Measurements from ENCODE around the gene FAM107A. TPM values are rescaled to one million over a fixed set of nuclear protein-coding genes. Genes with fewer than 3 reads are reported as not detected.

The FAM107A gene
- polyA plus RNA-seq, 1 donor (not counting 4 experiments of a cell fraction or from before 2014, with no cell fraction given) = not detected

DNA sequence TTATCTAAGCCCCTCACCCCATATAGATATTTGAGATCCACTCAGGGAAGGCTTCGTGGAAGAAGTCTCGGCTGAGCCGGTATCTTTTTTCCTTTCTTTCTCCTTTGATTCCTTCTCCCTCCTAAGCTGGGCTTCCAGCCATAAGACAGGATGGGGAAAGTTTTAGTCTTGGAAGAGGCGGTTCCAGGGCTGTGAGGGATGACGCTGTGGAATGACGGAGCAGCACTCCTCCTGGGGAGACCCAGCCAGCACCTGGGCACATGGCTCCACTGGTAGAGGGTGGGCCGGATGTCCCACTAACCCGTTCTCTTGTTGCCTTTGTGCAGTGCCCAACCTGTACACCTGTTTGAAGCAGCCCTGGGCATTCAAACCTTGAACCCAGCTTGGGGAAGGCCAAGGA, 43.2 kb upstream of the FAM107A start:
- no peak overlapping the region for H3K9ac ChIP-seq (ENCODE audit: control insufficient read depth, extremely low read depth, insufficient read depth, low read length)
- H3K4me1 ChIP-seq (ENCODE audit: control insufficient read depth, extremely low read depth, insufficient read depth, low read length) = no peaks in the 10 kb centered on the region
- no peak for DNase-seq (ENCODE audit: low read depth, low spot score)
- H3K36me3 ChIP-seq (ENCODE audit: control insufficient read depth in 2 of 2, extremely low read depth in 1 of 2, insufficient read depth in 2 of 2, low read length in 2 of 2) = no peaks in the 10 kb centered on the region
- no peaks in the 10 kb centered on the region for H3K79me2 ChIP-seq (ENCODE audit: control insufficient read depth, insufficient read depth, low read length)
- no peak overlapping the region for H3K27ac ChIP-seq (ENCODE audit: control insufficient read depth, insufficient read depth, low read length)
- no peak overlapping the region for H3K4me3 ChIP-seq (ENCODE audit: control insufficient read depth in 2 of 3, extremely low read depth in 1 of 3, insufficient read depth in 2 of 3, low read depth in 1 of 3, low read length in 3 of 3)
- H3K9me3 ChIP-seq (ENCODE audit: control insufficient read depth, low read depth, low read length) = no peaks in the 10 kb centered on the region
- no peaks in the 10 kb centered on the region for H3K9me1 ChIP-seq (ENCODE audit: control insufficient read depth, extremely low read depth, insufficient read depth, low read length)
- dilution Hi-C loops (cut with MboI; ENCODE audit: extremely low pct_ligation_motif_present, low sequenced_read_pairs) = no loop called here
- no peaks in the 10 kb centered on the region for H4K20me1 ChIP-seq (ENCODE audit: control insufficient read depth, extremely low read depth, insufficient read depth, low read length)
- no peak overlapping the region for H2AFZ ChIP-seq (ENCODE audit: control insufficient read depth, low read length)
- H3K4me2 ChIP-seq (ENCODE audit: control insufficient read depth, extremely low read depth, insufficient read depth, low read depth, low read length) = no peak overlapping the region
- TF ChIP-seq, protein P1, sequence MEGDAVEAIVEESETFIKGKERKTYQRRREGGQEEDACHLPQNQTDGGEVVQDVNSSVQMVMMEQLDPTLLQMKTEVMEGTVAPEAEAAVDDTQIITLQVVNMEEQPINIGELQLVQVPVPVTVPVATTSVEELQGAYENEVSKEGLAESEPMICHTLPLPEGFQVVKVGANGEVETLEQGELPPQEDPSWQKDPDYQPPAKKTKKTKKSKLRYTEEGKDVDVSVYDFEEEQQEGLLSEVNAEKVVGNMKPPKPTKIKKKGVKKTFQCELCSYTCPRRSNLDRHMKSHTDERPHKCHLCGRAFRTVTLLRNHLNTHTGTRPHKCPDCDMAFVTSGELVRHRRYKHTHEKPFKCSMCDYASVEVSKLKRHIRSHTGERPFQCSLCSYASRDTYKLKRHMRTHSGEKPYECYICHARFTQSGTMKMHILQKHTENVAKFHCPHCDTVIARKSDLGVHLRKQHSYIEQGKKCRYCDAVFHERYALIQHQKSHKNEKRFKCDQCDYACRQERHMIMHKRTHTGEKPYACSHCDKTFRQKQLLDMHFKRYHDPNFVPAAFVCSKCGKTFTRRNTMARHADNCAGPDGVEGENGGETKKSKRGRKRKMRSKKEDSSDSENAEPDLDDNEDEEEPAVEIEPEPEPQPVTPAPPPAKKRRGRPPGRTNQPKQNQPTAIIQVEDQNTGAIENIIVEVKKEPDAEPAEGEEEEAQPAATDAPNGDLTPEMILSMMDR (optimal IDR thresholded peaks at IDR 0.05 in 1 of 3, IDR thresholded peaks at IDR 0.05 in 1 of 3, conservative IDR thresholded peaks at IDR 0.05 in 1 of 3; ENCODE audit: extremely low read depth in 1 of 3, insufficient read depth in 2 of 3, low read length in 3 of 3) = no peak
- TF ChIP-seq EZH2 (IDR thresholded peaks at IDR 0.05; ENCODE audit: low read length) = no peak
- peaks cover 10% of the 10 kb centered on the region for H3K27me3 ChIP-seq (ENCODE audit: control insufficient read depth, extremely low read depth, insufficient read depth, low read length)
- no peak for FAIRE-seq

DNA sequence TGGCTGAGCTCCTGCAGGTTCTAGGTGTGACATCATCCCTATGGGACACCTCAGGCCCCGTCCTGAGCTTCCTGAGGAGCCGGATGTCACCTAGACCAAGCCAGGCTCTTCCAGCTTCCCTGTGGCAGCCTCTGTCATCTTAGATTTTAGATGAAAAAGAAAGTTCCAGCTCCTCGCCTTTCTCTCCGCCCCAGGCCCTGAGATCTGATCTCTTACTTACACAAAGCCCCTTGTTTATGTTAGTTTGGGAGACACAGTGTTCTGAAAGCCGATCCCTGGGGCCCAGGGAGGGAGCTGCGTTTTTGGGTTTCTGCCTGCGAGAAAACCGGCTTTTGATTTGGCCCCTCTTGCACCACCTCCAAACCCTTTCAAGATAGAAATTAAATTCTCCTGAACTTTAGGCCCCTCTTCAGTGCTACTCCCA, 40.2 kb upstream of the FAM107A start:
- no peaks in the 10 kb centered on the region for H3K9me3 ChIP-seq (ENCODE audit: control insufficient read depth, low read depth, low read length)
- no peak overlapping the region for H2AFZ ChIP-seq (ENCODE audit: control insufficient read depth, low read length)
- no peaks in the 10 kb centered on the region for H3K36me3 ChIP-seq (ENCODE audit: control insufficient read depth in 2 of 2, extremely low read depth in 1 of 2, insufficient read depth in 2 of 2, low read length in 2 of 2)
- no peak overlapping the region for H3K4me2 ChIP-seq (ENCODE audit: control insufficient read depth, extremely low read depth, insufficient read depth, low read depth, low read length)
- DNase-seq (ENCODE audit: low read depth, low spot score) (no peak), FAIRE-seq (no peak)
- H3K9me1 ChIP-seq (ENCODE audit: control insufficient read depth, extremely low read depth, insufficient read depth, low read length) = no peaks in the 10 kb centered on the region
- TF ChIP-seq, protein P1 (optimal IDR thresholded peaks at IDR 0.05 in 1 of 3, IDR thresholded peaks at IDR 0.05 in 1 of 3, conservative IDR thresholded peaks at IDR 0.05 in 1 of 3; ENCODE audit: extremely low read depth in 1 of 3, insufficient read depth in 2 of 3, low read length in 3 of 3) = no peak
- TF ChIP-seq EZH2 (IDR thresholded peaks at IDR 0.05; ENCODE audit: low read length) = no peak
- no peaks in the 10 kb centered on the region for H3K4me1 ChIP-seq (ENCODE audit: control insufficient read depth, extremely low read depth, insufficient read depth, low read length)
- peaks cover 10% of the 10 kb centered on the region for H3K27me3 ChIP-seq (ENCODE audit: control insufficient read depth, extremely low read depth, insufficient read depth, low read length)
- no peak overlapping the region for H3K27ac ChIP-seq (ENCODE audit: control insufficient read depth, insufficient read depth, low read length)
- no peak overlapping the region for H3K4me3 ChIP-seq (ENCODE audit: control insufficient read depth in 2 of 3, extremely low read depth in 1 of 3, insufficient read depth in 2 of 3, low read depth in 1 of 3, low read length in 3 of 3)
- no peaks in the 10 kb centered on the region for H4K20me1 ChIP-seq (ENCODE audit: control insufficient read depth, extremely low read depth, insufficient read depth, low read length)
- H3K9ac ChIP-seq (ENCODE audit: control insufficient read depth, extremely low read depth, insufficient read depth, low read length) = no peak overlapping the region
- dilution Hi-C loops (cut with MboI; ENCODE audit: extremely low pct_ligation_motif_present, low sequenced_read_pairs) = no loop called here
- no peaks in the 10 kb centered on the region for H3K79me2 ChIP-seq (ENCODE audit: control insufficient read depth, insufficient read depth, low read length)
